22Rv1 (cell line): ENCODE data around the gene MAP2K2.
"Not testable (repeated sequence)": the region's sequence is repeated elsewhere in the genome, so short reads cannot be mapped to it uniquely, and the experiment has no call there.

Experiments used
- H3K27ac ChIP-seq: fragments of 450-650 bp; 2 replicates; pipeline ENCODE4 v1.5.1; 2017
- CTCF ChIP-seq: fragments of 450-650 bp; IDR thresholded peaks from 2 replicates; pipeline ENCODE4 v1.5.1; 2017; ENCODE audit warnings: mild to moderate bottlenecking
- ZFX ChIP-seq: fragments of 450-650 bp; IDR thresholded peaks from 2 replicates; pipeline ENCODE4 v1.6.1; 2017; ENCODE audit warnings: antibody characterized with exemption, borderline replicate concordance

Gene MAP2K2

GRCh38 chr19:4154571-4155312 lies 30.8 kb upstream of the MAP2K2 start:
- no peak for TF ChIP-seq ZFX
- no peak for TF ChIP-seq CTCF
- no peak overlapping the region for H3K27ac ChIP-seq

- no peak overlapping the region for H3K27ac ChIP-seq
- no peak for TF ChIP-seq CTCF
These were observed 28.5 kb upstream of the MAP2K2 start for GRCh38 chr19:4152241-4152998.

- no peak for TF ChIP-seq ZFX
- no peak for TF ChIP-seq CTCF
These were observed 27.7 kb upstream of the MAP2K2 start for GRCh38 chr19:4151623-4152022.

GRCh38 chr19:4149518-4150288 lies 25.8 kb upstream of the MAP2K2 start:
- TF ChIP-seq CTCF (no peak), ZFX (no peak)
- H3K27ac ChIP-seq, result no peak overlapping the region

More at GRCh38 chr19:4151623-4152022, 27.7 kb upstream of the MAP2K2 start:
- no peak overlapping the region for H3K27ac ChIP-seq

- no peak overlapping the region for H3K27ac ChIP-seq
- TF ChIP-seq CTCF, result no peak
- TF ChIP-seq ZFX, result no peak
These were observed 20.8 kb upstream of the MAP2K2 start for GRCh38 chr19:4144666-4145249.

- not testable (repeated sequence) for H3K27ac ChIP-seq
These were observed 19.0 kb upstream of the MAP2K2 start for GRCh38 chr19:4142916-4143315.

- TF ChIP-seq CTCF (peak; percentile 72), ZFX (no peak)
- H3K27ac ChIP-seq, result no peak overlapping the region
These were observed 16.4 kb upstream of the MAP2K2 start for GRCh38 chr19:4140237-4140711.
